ENCODE results near the gene ZNF653.

The ZNF653 gene

DNA sequence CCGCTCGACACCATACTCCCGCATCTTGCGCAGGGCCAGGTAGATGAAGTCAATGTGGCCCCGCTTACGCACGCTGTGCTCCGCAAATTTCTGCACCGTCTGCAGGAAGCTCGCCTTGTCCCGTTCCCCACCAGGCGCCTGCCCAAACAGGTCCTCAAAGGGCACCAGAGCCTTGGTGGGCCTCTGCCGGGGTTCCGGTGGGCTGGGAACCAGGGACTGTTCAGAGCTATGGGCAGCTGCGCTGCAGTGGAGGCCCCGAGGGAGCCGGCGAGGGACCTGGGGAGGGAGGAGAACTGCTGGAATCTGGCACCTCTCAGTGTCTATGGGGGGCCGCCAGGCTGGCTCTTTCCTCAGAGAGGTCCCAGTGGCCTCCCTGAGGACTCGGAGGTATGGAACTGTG is 8.3 kb upstream of the ZNF653 start:
- no peak for DNase-seq

DNA sequence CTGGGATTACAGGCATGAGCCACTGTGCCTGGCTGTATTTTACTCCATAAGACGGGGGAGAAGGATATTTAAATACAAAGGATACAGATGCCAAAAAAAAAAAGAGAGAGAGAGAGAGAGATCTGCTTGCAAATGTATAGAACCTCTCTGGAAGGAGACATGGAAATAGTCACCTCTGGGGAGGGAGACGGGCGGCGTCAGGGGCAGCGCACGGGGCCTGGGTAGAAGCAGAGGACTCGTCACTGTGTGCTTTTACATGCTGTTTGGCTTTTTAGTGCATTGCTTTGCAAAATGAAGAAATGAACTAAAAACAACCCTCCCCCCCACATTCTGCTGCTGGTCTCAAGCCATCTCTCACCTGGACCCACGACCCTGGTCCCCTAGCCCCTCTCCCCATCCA is 4.8 kb upstream of the ZNF653 start:
- no peak for DNase-seq

DNA sequence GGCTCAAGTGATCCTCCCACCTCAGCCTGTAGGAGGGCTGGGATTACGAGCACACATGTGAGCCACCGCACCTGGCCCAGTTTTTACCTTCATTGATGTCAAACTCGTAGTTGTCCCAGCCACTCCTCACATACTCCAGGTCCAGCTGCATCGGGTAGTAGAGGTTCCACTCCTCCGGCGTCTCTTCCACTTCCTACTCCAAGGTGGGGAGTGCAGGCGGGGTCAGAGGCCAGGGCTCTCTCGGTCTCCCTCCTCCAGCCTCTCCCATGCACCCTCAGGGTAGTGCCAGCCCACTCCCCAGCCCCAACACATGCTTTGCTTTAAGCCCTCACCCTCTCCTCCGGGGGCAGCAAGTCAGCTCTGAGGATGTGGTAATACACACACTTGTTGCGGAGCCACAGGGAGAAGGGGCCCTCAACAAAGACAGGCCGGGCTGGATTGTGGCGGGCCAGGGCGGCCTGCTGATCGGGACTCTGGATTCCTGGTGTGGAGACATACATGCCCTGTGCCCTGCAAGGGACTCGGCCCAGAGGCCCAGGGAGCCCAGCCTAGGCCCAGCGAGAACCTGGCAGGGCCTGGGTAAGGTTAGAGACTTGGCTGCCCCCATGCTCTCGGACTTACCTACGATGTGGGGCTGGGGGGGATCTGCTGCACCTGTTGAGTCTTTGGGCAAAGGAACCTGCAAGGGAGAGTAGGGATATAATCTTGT is 1.9 kb upstream of the ZNF653 start:
- no peak for DNase-seq

DNA sequence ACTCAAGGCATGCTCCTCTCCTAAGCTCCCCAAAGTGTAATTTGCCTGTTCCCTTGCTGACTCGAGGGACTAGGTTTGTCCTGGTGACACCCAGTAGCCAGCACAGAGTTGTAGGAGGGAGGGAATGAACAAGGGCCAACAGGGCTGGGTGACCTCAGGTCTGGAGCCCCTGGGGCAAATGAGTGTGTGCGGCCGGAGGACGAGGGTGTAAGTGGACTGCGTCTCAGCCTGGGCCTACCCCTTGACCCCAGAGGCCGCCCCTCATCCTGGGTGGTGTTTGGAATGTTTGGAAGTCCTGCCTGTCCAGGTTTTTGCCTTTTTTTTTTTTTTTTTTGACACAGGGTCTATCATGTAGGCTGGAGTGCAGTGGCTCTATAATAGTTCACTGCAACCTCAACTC is 1.3 kb upstream of the ZNF653 start:
- DNase-seq, result no peak

DNA sequence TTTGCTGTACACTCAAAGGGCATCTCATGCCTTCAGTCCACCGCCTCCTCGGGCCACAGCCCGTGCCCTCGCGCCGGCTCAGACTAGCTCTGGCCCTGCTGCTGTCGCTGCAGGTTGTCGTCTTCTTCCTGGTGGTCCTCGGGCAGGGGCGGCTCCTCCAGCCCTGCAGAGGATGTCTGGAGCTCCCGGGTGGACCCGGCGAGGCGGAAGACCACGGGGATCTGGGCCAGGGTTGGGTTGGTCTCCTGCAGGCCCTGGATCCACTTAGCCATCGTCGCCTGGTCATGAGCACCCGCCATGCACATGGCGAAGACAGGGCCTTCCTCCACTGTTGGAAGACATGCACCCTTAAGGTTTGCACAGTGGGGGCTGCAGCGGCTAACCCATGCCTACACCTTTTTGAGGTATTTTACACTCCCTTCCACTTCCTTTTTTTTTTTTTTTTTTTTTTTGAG is 489 bp upstream of the ZNF653 start:
- no peak for DNase-seq

DNA sequence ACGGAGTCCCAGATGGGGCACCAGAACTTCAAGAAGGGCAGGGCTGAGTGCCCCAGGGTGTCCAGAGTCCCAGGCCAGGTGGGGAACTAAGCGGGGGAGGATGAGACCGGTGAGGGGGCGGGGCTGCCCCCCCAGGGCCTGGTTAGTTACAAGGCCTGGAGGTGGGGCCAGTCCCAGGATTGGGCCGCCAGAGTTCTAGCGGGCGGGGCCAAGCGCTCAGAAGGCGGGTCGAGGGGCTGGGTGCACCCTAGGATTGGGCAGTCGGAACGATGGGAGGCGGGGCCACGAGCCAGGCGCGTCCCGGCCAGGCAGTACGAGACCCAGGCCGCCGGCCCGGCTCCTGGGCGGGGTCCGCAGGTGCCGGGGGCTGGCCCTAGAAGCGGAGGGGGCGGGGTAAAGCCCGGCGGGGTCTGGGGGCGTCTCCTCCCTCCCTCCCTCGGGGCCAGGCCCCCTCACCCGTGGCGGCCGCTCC is 571 bp downstream of the ZNF653 start:
- DNase-seq, result peak; percentile 98

DNA sequence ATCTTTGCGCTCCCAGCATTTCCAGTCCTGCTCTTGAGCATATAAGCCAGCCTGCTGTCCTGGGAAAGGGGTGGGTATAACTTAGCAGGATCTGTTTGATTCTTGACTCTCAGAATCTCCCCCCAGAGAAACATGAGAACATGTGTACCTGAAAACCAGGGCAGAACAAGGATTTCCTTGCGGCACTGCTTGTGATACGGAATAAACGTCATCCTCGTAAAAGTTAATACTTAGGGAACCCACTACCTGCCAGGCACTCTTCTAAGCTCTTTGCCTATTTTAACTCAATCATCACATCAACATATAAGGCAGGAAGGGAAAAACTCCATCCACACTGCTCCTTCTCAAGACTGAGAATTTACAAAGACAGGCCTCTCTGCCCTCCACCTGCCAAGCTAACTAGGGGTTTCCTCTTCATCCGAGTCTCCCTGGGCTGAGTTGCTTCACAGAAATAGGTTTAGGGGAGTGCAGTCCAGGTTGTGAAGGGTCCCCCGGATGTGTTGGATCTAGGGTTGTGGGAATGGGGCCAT is 1.1 kb downstream of the ZNF653 start:
- no peak for DNase-seq

DNA sequence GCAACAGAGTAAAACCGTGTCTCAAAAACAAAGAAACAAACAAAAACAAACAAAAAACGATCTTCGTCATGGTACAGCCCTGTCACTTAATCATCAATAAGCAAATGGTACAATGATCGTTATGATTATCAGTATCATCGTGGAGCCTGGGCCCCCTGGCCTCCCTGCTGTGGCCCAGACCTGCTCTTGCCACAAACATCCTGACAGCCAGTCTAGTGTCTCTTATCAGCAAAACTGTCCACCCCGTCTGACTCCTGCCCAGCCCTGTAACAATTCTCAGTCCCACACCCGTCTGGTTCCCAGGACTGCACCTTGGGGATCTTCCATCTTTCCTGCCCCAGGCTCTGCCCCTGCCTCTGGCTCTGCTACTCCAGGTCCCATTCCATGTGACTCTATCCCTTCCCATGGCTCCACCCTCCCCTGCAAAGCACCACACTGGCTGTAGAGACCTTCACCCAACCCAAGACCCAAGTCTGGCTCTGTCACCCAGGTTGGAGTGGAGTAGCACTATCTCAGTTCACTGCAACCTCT is 5.7 kb downstream of the ZNF653 start:
- DNase-seq, result no peak

DNA sequence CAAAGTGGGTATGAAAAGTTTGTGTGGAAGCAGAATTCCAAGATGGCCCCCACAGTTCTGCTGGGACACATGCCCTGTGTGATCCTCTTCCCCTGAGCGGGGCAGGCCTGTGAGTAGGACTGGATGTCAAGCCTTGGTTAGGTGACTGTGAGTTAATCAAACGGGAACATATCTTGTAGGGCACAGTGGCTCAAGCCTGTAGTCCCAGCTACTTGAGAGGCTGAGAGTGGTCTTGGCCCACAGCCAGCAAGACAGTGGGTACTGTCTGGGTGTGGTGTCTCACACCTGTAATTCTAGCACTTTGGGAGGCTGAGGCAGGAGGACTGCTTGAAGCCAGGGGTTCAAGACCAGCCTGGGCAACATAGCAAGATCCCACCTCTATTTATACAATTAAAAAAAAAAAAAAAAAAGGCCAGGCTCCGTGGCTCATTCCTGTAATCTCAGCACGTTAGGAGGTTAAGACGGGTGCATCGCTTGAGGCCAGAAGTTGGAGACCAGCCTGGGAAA is 6.4 kb downstream of the ZNF653 start:
- DNase-seq, result no peak

DNA sequence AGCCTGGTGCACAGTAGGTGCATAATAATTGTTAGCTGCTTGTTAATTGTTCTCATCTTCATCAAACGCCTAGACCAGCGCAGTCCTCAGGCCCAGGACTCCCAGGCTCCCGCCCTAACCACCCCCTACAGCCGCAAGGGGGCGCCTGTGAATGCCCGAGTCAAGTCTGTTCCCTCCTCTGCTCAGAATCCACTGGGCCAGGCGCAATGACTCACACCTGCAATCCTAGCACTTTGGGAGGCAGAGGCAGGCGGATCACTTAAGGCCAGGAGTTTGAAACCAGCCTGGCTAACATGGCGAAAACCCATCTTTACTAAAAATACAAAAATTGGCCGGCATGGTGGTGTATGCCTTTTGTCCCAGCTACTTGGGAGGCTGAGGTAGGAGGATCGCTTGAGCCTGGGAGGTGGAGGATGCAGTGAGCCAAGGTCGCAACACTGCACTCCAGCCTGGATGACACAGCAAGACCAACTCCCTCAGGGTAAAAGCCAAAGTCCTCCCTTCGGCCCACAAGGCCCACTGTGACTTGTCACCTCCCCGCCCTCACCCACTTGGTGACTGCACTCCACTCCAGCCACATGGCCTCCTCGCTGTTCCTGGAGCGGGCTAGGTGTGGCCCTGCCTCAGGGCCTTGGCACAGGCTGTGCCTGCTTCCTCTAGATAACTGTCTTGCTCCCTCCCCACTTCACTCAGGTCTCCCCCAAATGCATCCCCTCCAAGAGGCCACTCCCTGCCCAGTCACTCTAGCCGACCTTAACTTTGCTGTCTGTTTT is 9.1 kb downstream of the ZNF653 start:
- DNase-seq, result peak; percentile 59

DNA sequence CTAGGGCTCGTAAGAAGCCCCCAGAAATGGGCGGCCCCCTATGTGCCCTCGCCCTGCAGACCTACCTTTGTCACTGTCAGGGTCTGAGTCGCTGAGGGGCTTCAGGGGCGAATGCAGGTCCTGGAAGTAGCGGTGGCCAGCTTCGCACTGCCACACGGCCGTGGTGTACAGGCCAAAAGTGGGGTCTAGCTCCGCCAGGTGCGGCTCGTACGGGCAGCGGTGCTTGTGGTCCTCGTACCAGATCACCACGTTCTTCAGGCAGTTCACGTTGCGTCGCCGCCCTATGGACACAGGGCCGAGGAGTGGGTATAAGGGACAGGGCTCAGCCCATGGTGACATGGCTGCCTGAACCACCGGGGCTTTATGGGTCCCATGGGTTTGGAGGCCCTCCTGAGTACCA is 9.8 kb downstream of the ZNF653 start:
- no peak for DNase-seq

DNA sequence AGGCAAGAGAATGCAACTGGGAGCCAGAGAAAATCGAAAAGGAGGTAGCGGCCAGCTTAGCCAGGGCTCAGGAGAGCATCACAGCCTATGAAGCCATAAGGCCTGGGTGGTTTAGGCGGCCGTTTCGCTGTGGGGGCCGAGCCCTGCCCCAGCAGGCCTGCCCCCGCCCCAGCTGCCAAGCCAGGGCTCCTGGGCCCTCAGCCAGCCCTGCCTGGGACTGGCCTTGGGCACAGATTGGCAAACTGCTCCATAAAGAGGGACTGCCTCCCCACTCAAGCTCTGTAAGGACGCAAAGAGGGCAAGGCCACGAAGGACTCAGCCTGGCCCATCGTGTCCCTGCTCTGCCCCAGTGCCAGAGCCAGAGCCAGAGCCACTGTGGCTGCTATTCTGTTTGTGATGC is 10.2 kb downstream of the ZNF653 start:
- no peak for DNase-seq

DNA sequence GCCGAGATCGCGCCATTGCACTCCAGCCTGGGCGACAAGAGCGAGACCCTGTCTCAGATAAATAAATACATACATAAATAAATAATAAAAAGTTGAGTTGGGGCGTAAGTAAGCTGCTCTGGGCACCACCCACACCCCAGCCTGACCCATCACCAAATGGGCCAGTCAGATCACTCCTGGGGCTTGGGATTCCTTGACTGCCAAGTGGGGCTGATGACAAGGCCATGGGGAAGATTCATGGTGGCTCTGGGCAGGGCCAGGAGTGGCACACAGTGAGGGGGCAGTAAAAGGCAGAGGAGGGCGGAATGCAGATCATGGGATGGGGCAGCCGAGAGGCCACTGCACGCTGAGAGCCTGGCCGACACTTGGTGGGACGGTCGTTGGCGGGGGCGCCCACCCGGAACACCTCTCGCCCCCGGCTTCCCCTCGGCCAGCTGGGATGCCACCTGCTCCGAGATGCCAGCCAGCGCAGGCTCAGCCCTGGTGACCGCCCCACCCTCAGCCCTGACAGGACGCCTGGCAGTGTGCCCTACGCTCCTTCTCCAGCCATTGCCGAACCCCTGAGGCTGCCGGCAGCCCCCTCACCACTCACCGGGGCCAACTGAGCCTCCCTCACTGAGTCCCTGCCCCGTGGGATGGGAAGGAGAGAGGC is 10.9 kb downstream of the ZNF653 start:
- no peak for DNase-seq

DNA sequence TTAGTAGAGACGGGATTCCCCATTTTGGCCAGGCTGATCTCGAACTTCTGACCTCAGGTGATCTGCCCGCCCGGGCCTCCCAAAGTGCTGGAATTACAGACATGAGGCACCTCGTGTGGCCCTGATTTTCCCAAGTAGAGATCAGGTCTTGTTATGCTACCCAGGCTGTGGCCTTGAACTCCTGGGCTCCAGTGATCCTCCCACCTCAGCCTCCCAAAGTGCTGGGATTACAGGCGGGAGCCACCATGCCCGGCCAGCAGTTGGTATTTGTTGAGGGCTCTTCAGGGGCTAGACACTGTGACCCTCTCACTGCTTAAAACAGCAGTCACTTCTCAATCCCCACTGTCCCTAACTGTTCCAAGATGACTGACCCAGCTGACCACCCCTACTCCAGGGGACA is 16.3 kb downstream of the ZNF653 start:
- DNase-seq, result no peak

DNA sequence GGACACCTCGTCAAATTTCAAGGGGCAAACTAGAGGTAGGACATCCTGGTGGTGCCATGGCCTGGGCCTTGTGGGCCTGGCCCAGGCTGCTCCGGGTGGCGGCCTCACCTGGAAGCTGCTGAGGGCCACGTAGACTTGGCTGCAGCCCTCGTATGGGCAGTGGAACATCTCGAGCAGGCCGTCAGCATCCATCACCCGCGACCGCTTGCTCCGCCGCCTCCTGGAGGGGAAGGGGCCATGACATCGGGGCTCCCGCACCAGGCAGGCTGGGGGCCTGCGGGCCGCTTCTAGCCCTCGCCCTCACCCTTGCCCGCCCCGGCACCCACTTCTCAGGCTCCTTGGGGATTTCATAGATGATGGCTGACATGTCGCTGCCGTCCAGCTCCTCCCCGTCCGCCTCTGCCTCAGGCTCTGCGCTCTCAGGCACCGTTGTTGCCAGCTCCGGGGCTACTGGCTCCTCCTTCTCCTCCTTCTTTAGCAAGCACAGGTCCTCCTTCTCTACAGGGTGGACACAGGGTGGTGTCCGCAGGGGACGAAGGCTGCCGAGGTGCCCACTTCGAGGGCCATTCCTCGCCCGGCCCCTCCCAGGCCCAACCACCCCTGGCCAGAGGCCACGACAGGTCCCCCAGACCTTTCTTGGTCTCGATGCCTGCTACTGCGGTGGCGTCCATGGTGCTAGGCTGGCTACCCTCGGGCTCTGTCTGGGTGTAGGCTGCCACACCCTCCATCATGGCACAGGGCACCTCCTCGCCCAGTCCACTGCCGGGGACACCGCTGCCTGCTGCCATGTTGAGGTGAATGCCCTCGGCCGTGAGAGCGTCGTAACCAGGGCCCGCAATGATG is 18.8 kb downstream of the ZNF653 start:
- DNase-seq, result no peak

DNA sequence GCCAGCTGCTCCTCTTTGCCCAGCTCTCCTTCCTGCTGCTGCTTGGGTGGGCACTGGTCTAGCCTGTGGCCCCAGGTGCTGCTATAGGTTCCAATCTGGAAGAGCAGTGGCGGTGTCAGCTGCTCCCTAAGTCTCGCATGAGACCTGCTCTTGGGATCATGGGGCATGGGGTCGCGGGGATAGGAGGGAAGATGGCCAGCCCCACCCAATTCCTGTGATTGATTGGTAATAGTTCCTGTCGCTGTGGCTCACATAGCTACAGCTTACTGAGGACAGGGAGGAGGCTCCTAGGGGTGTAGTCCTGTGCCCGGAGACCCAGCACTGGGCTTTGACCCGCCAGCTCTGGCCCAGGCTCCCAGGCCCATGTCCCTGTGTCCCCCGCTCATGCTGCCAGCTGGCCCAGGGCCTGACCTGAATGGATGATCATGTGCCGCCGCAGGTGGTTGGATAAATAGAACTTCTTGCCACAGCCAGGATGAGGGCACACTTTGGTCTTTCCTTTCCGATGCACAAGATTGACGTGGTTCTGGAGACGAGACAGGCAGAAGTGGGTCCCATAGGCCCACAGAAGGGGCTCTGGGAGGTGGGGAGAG is 20.3 kb downstream of the ZNF653 start:
- DNase-seq, result no peak

DNA sequence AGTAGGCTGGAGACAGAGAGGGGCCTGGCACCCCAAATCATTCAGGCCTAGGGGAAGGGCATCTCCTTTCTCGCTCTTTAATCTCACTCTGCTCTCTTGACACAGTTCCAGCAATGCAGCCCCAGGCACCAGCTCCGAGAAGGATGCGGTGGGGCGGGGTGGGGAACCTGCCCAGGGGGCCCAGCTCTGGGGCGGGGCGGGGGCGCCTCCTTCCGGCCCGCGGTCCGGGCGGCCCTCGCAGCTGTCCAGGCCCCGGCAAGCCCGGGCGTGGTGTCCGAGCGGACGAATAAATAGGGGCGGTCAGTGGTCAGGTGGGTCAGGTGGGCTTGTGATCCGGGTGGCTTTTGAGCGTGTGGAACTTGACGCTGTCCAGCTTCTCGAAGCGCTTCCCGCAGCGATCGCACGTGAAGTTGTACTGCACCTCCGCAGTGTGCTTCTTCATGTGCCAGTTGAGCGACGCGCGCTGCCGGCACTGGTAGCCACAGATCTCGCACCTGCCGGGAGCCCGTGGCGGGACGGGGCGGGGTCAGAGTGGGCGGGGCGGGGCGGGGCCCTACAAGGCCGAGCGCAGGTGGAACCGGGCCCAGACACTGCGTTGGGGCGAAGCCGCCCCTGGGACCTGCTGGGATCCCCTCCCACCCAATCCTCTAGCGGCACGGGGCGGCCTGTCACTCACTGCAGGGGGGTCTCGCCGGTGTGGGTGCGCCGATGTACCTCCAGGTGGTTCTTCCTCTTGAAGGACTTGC is 22.1 kb downstream of the ZNF653 start:
- DNase-seq, result no peak

DNA sequence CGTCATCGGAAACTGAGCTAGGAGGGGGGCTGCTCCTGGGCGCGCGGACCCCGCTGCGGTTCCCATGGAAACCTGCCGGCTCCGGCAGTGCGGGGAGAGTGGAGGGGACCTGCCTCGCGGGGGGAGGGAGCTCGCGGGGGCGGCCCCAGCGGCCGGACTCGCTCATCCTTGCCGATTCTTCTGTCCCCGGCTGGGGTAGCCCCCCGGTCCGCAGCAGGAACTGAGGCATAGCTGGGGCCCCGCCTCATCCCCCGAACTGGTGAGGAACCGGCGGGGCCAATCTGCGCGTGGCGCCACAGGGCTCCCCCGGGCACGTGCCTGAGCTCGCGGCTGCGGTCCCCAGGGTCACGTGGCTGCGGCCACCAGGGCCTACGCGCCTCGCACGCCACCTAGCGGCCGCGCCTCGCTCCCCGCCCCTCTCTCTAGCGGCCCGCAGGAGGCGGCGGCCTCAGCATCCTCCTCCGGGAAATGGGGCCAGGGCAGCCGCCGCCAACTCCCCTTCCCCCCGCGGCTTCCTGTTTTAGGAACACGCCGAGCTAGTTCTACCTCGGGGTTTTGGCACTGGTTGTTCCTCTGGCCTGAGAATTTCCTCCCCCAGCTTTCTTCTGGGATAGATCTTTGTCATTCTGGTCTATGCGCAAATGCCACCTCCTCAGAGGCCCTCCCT is 23.1 kb downstream of the ZNF653 start:
- DNase-seq, result peak; percentile 90

DNA sequence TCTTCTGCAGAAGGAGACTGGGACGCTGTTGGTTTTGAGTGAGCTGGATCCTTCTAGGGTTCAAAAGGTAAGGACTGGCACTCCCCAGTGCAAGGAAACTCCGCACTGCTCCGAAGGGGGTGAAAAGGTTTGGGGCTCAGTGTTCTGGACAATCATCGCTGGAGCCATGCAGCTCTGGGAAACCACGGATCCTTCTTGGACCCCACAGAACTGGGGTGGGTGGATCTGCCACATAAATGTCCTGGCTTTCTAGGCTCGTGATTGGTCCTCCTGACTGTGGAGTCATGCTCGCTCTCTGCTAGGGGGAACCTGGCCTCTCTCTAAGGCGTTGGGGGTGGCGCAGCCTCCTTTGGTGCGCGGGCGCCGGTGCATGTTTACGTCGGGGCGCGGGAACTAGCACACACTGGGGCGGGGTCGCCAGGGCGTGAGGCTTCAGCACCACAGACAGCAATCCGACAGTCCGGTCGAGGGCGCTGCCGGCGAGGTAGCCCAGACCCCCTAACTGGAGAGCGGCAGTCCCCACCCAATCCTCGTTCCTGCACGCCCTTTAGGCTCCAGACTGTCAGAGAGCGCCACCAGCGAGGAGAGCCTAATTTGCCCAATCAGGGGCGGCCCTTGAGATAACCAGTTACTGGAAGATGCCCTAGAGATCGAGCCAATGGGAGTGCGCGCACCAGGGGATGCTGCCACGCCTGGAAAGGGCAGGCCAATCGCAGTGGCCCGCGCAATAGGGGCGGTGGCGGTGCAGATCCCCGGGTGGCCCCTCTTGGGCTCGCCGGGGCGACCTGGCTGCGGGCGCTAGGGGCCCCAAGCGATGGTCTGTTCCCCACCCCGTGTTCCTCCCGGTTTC is 23.9 kb downstream of the ZNF653 start:
- DNase-seq, result peak; percentile 72

Data from CD4-positive, alpha-beta T cell treated with Interleukin-12 subunit alpha and Interleukin-12 subunit beta, for 1 hour (primary cell).